HUES48 (cell line): ENCODE results near the gene PCMTD2.
"Not testable (repeated sequence)": the region's sequence is repeated elsewhere in the genome, so short reads cannot be mapped to it uniquely, and the experiment has no call there.

Experiments
- H3K27ac ChIP-seq: one replicate; pipeline ENCODE4 v1.7.0; 2013; ENCODE audit warnings: low read depth, low read length, inconsistent platforms
- H3K27me3 ChIP-seq: 2 replicates; pipeline ENCODE4 v1.6.1; 2013; ENCODE audit warnings: mild to moderate bottlenecking, low read length; ENCODE audit not compliant: control insufficient read depth, insufficient read depth
- H3K36me3 ChIP-seq: 2 replicates; pipeline ENCODE4 v1.6.1; 2013; ENCODE audit warnings: low read length; ENCODE audit not compliant: control insufficient read depth, insufficient read depth
- H3K4me1 ChIP-seq: 2 replicates; pipeline ENCODE4 v1.6.1; 2013; ENCODE audit warnings: mild to moderate bottlenecking, low read length; ENCODE audit not compliant: control insufficient read depth, insufficient read depth
- H3K4me3 ChIP-seq: 2 replicates; pipeline ENCODE4 v1.5.1; 2013; ENCODE audit warnings: mild to moderate bottlenecking, low read depth, low read length
- H3K9ac ChIP-seq: 2 replicates; pipeline ENCODE4 v1.6.1; 2013; ENCODE audit warnings: mild to moderate bottlenecking, low read depth, low read length, moderate library complexity
- H3K9me3 ChIP-seq: 2 replicates; pipeline ENCODE4 v1.6.1; 2013; ENCODE audit warnings: low read length; ENCODE audit not compliant: control insufficient read depth, insufficient read depth

PCMTD2 gene

GRCh38 chr20:64233725-64234124 lies 21.8 kb upstream of the PCMTD2 start:
- Histone ChIP-seq H3K27ac (no peak overlapping the region), H3K9me3 (peaks cover 3% of the 10 kb centered on the region; the same call in 1 of the 2 replicates), H3K4me1 (no peaks in the 10 kb centered on the region), H3K4me3 (no peak overlapping the region), H3K9ac (no peak overlapping the region), H3K27me3 (no peaks in the 10 kb centered on the region), H3K36me3 (no peaks in the 10 kb centered on the region)

DNA sequence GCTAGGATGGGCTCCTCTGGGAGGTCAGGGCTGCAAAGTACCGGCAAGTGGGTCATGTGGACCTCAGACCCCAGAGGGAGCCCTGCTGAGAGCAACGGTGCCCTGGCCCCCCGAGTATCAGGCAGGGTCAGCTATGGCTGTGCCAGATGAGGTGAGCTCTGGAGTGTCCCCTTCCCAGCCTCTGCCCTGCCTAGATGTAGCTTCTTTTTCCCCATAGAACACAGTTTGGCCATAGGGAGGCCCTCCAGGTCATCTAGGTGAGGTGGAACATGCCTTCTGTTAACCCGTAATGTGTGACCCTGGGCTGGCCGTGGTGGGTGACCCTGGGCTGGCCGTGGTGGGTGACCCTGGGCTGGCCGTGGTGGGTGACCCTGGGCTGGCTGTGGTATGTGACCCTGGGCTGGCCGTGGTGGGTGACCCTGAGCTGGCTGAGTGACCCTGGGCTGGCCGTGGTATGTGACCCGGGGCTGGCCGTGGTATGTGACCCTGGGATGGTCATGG lies 21.2 kb upstream of the PCMTD2 start:
- Histone ChIP-seq H3K9me3 (peaks cover 3% of the 10 kb centered on the region; the same call in 1 of the 2 replicates), H3K36me3 (no peaks in the 10 kb centered on the region), H3K4me1 (no peaks in the 10 kb centered on the region), H3K27ac (no peak overlapping the region), H3K4me3 (no peak overlapping the region), H3K27me3 (no peaks in the 10 kb centered on the region), H3K9ac (no peak overlapping the region)

DNA sequence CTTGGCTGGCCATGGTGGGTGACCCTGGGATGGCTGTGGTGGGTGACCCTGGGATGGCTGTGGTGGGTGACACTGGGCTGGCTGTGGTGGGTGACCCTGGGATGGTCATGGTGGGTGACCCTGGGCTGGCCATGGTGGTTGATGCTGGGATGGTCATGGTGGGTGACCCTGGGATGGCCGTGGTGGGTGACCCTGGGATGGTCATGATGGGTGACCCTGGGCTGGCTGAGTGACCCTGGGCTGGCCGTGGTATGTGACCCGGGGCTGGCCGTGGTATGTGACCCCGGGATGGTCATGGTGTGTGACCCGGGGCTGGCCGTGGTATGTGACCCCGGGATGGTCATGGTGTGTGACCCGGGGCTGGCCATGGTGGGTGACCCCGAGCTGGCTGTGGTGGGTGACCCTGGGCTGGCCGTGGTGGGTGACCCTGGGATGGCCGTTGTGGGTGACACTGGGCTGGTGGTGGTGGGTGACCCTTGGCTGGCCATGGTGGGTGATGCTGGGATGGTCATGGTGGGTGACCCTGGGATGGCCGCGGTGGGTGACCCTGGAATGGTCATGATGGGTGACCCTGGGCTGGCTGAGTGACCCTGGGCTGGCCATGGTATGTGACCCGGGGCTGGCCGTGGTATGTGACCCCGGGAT lies 20.5 kb upstream of the PCMTD2 start:
- H3K4me3 ChIP-seq, H3K4me1 ChIP-seq, H3K27me3 ChIP-seq, H3K27ac ChIP-seq, H3K36me3 ChIP-seq, H3K9ac ChIP-seq, H3K9me3 ChIP-seq: not testable (repeated sequence)

DNA sequence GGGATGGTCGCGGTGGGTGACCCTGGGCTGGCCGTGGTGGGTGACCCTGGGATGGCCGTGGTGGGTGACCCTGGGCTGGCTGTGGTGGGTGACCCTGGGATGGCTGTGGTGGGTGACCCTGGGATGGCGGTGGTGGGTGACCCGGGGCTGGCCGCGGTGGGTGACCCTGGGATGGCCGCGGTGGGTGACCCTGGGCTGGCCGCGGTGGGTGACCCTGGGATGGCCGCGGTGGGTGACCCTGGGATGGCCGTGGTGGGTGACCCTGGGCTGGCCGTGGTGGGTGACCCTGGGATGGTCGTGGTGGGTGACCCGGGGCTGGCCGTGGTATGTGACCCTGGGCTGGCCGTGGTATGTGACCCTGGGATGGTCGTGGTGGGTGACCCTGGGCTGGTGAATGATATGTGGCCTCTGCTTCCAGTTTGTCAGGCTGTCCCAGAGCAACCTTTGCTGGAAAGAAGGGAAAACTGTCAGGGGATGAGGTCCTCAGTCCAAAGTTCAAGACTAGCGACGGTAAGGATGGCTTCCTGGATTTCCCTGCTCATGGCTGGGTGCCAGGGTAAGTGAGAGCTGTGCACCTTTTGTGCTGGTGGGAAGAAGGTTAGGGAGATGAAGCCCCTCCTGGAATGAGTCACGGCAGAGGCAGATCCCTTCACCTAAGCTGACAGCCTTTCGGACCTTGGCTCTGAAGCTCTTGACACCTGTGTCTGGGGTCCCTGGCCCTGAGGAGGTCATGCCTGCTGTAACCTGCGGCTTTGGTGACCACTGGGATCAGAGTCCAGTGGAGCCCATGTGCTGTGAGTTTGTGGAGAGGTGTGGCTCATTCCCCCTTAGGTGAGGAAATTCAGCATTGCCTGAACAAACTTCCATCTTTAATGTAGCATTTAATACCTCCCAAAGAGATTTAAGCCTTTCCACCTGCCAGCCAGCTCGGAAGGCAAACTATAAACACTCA lies 19.1 kb upstream of the PCMTD2 start:
- no peaks in the 10 kb centered on the region for H3K27me3 ChIP-seq
- no peak overlapping the region for H3K4me3 ChIP-seq
- H3K9me3 ChIP-seq: peaks cover 3% of the 10 kb centered on the region; the same call in 1 of the 2 replicates
- H3K9ac ChIP-seq: no peak overlapping the region
- no peaks in the 10 kb centered on the region for H3K4me1 ChIP-seq
- H3K27ac ChIP-seq: no peak overlapping the region
- no peaks in the 10 kb centered on the region for H3K36me3 ChIP-seq

DNA sequence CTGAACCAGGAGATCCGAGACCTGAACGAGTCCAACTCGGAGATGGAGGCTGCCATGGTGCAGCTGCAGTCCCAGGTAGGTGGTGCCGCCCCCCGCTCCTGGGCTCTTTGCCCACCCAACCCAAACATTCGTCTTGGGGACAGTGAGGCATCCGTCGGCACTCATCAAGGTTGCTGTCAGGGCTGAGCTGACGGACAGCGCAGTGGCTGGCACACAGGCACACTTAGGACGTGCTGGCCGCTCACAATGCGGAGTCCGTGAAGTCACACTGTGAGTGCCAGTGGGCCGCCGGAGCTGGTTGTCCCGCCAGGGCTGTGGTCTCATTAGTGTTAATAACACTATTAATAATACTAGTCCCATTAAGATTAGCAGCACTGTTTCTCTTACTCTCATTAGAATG lies 18.2 kb upstream of the PCMTD2 start:
- no peak overlapping the region for H3K27ac ChIP-seq
- H3K9ac ChIP-seq: no peak overlapping the region
- H3K4me1 ChIP-seq: no peaks in the 10 kb centered on the region
- H3K4me3 ChIP-seq: no peak overlapping the region
- H3K9me3 ChIP-seq: peaks cover 3% of the 10 kb centered on the region; the same call in 1 of the 2 replicates
- no peaks in the 10 kb centered on the region for H3K36me3 ChIP-seq
- H3K27me3 ChIP-seq: no peaks in the 10 kb centered on the region

DNA sequence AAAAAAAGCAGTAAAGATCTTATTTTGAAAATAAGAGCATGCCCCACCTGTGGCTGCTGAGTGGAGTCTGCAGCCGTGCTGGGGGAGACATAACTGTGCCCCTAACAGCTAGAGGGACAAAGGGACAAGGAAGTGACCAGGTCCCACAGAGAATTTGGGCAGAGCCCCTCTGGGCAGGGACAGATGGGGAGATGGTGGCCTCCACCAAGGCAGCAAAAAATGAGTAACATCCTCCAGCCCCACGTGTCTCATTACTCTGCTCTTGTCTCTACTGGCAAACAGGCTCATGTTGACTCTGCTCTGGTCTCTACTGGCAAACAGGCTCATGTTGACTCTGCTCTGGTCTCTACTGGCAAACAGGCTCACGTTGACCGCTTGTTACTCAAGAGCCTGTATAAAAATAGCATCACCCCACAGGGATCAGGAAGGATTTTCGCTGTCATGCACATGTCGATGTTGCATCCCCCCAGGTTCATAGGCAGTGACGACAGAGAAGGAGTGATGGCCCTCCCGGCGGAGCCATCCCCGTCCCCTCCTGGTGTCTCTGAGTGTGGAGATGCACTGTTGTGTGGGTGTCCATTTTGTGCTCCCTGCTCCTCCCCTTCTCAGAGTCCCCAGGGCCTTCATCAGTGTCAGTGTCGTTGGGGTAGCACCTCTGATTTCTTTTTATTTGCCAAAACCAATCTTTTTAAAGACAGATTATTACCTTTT lies 17.3 kb upstream of the PCMTD2 start:
- no peak overlapping the region for H3K27ac ChIP-seq
- no peaks in the 10 kb centered on the region for H3K27me3 ChIP-seq
- no peak overlapping the region for H3K4me3 ChIP-seq
- no peaks in the 10 kb centered on the region for H3K36me3 ChIP-seq
- peaks cover 3% of the 10 kb centered on the region; the same call in 1 of the 2 replicates for H3K9me3 ChIP-seq
- H3K4me1 ChIP-seq: no peaks in the 10 kb centered on the region
- H3K9ac ChIP-seq: no peak overlapping the region

GRCh38 chr20:64238851-64239387 lies 16.6 kb upstream of the PCMTD2 start:
- no peak overlapping the region for H3K9ac ChIP-seq
- H3K27me3 ChIP-seq: no peaks in the 10 kb centered on the region

DNA sequence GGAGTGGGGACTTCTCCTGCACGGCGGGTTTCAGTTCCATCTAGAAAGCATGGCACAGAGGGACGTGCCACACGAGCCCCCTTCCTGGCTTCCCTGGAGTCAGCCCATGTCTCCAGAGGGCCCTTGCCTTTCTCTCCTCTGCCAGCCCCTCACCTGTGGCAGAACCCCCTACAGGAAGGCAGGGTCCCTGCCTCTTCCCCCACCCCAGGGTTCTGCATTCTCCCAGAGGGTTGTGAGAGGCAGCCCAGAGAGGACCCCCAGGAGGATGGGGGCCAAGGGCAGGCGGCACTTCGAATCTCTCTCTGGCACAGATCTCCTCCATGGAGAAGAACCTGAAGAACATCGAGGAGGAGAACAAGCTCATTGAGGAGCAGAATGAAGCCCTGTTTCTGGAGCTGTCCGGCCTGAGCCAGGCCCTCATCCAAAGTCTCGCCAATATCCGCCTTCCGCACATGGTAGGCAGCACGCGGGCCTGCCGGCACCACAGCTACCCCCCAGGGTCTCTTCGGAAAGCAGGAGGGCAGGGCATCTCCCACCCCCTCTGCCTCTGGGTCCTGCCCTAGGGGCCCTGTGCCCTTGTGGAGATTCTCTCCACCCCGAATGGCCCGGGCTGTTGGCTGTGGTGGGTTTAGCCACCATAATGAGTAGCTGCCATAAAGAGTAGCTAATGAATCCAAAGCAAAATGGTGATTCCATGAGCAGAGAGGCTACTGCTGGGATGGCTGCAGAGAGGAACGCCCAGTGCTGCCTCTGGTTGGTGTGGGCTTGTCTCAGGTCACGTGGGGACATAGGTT lies 15.9 kb upstream of the PCMTD2 start:
- no peaks in the 10 kb centered on the region for H3K36me3 ChIP-seq
- H3K4me3 ChIP-seq: no peak overlapping the region
- no peaks in the 10 kb centered on the region for H3K27me3 ChIP-seq
- no peaks in the 10 kb centered on the region for H3K4me1 ChIP-seq
- H3K9ac ChIP-seq: no peak overlapping the region
- H3K27ac ChIP-seq: no peak overlapping the region
- H3K9me3 ChIP-seq: no peaks in the 10 kb centered on the region

More at GRCh38 chr20:64238851-64239387, 16.6 kb upstream of the PCMTD2 start:
- no peak overlapping the region for H3K27ac ChIP-seq
- no peaks in the 10 kb centered on the region for H3K36me3 ChIP-seq
- H3K4me3 ChIP-seq: no peak overlapping the region
- H3K9me3 ChIP-seq: peaks cover 3% of the 10 kb centered on the region; the same call in 1 of the 2 replicates
- H3K4me1 ChIP-seq: no peaks in the 10 kb centered on the region

GRCh38 chr20:64240243-64241015 lies 15.1 kb upstream of the PCMTD2 start:
- Histone ChIP-seq H3K4me3 (no peak overlapping the region), H3K9ac (no peak overlapping the region), H3K27me3 (no peaks in the 10 kb centered on the region), H3K4me1 (no peaks in the 10 kb centered on the region), H3K36me3 (no peaks in the 10 kb centered on the region), H3K9me3 (no peaks in the 10 kb centered on the region), H3K27ac (no peak overlapping the region)
